MM.1S (cell line): ENCODE results near the gene CSAG1.
"Not testable (repeated sequence)": the region's sequence is repeated elsewhere in the genome, so short reads cannot be mapped to it uniquely, and the experiment has no call there.

Experiments used
- EZH2phosphoT487 ChIP-seq: fragments of 300-600 bp; sonication (generic); IDR thresholded peaks from 2 replicates; pipeline ENCODE4 v1.6.1; 2018; ENCODE audit warnings: antibody characterized with exemption, low read length
- TF ChIP-seq, protein P1 (sequence below): fragments of 300-600 bp; sonication (generic); IDR thresholded peaks from 2 replicates; pipeline ENCODE4 v1.5.1; 2016; ENCODE audit warnings: antibody characterized with exemption, low read length, mixed read lengths

DNA sequence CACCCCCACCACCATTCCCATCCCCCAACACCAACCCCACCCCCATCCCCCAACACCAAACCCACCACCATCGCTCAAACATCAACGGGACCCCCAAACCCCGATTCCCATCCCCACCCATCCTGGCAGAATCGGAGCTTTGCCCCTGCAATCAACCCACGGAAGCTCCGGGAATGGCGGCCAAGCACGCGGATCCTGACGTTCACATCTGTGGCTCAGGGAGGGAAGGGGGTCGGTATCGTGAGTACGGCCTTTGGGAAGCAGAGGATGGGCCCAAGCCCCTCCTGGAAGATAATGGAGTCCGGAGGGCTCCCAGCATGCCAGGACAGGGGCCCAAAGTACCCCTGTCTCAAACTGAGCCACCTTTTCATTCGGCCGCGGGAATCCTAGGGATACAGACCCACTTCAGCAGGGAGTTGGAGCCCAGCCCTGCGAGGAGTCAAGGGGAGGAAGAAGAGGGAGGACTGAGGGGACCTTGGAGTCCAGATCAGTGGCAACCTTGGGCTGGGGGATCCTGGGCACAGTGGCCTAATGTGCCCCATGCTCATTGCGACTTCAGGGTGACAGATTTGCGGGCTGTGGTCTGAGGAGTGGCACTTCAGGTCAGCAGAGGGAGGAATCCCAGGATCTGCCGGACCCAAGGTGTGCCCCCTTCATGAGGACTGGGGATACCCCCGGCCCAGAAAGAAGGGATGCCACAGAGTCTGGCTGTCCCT lies 780 bp upstream of the CSAG1 start:
- TF ChIP-seq EZH2phosphoT487: not testable (repeated sequence)
- TF ChIP-seq, protein P1, sequence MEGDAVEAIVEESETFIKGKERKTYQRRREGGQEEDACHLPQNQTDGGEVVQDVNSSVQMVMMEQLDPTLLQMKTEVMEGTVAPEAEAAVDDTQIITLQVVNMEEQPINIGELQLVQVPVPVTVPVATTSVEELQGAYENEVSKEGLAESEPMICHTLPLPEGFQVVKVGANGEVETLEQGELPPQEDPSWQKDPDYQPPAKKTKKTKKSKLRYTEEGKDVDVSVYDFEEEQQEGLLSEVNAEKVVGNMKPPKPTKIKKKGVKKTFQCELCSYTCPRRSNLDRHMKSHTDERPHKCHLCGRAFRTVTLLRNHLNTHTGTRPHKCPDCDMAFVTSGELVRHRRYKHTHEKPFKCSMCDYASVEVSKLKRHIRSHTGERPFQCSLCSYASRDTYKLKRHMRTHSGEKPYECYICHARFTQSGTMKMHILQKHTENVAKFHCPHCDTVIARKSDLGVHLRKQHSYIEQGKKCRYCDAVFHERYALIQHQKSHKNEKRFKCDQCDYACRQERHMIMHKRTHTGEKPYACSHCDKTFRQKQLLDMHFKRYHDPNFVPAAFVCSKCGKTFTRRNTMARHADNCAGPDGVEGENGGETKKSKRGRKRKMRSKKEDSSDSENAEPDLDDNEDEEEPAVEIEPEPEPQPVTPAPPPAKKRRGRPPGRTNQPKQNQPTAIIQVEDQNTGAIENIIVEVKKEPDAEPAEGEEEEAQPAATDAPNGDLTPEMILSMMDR: not testable (repeated sequence)
